Embryonic facial prominence (tissue), 1 donor: Measurements from ENCODE around the gene PRKCA.
"Not testable (repeated sequence)": the region's sequence is repeated elsewhere in the genome, so short reads cannot be mapped to it uniquely, and the experiment has no call there.

Experiments used
- DNase-seq: peaks from one replicate; pipeline ENCODE4 v3.0.0-alpha.2; 2016; ENCODE audit errors: extremely low spot score

PRKCA gene

DNA sequence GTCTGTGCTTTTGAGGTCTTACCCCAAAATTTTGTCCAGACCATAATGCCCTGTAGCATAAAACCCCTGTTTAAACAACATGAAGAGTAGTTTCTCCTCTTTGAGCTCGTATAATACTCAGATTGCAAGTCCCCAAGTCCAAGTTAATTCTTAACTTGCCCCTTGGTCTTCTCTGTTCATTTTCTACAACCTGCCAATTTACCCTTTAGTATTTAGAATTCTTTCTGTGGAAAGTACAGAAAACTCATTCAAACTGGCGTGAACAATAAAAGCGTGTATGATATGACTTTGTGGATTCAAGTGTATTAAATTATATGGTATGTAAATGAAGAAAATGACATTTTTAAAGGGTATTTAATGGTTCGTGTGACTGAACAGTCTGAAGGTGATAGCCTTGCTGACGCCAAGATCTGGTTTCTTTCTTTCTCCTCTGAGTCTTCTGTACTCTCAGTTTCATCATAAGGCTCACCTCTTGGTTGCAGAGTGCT is 185.6 kb downstream of the PRKCA start:
- no peak for DNase-seq

DNA sequence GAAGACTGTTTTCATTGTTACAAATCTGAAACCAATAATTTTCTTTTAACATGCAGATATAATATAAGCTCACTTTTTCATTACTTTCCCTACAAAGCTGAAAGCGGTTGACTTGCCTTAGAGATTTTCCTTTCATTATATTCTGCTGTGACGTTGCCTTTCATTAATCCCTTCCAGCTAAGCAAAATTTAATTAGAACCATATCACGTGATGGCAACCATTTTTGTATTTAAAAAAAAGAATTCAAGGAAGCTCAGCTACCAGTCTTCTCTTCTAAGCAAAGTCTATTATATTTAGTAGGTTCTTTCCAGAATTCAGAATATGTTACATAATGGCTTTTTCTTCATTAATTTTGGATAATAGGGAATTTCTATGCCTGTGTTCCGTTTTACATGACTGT is 186.5 kb downstream of the PRKCA start:
- no peak for DNase-seq

DNA sequence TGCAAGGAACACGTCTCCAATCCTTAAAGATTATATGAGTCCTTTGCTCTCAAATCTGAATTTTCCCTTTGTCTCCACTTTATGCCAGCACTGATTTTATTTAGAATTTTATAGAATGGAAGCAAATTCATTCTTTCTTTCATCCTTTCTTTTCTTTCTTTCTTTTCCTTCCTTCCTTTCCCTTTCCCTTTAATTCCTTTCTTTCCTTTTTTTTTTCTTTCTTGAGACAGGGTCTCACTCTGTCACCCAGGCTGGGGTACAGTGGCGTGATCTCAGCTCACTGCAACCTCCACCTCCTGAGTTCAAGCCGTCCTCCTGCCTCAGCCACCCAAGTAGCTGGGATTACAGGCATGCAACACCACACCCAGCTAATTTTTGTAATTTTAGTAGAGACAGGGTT is 187.2 kb downstream of the PRKCA start:
- not testable (repeated sequence) for DNase-seq

DNA sequence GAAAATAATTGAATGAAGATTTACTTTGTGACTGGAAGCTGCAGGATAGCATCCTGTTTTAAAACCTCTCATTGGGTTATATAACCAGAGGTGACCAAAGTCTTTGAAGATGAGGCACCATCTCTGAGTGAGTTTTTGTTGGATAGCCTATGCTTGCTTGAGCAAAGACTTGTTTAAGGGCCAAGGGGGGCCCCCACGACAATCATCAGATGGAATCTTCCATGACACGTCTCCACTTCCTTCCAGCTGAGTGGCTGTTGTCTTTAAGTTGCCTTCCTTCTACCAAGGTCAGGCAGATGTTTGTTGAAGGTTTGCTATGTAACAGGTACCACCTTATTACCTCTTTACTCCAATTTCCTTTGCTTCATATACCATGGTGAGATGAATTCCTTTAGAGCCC is 188.8 kb downstream of the PRKCA start:
- DNase-seq, result no peak

DNA sequence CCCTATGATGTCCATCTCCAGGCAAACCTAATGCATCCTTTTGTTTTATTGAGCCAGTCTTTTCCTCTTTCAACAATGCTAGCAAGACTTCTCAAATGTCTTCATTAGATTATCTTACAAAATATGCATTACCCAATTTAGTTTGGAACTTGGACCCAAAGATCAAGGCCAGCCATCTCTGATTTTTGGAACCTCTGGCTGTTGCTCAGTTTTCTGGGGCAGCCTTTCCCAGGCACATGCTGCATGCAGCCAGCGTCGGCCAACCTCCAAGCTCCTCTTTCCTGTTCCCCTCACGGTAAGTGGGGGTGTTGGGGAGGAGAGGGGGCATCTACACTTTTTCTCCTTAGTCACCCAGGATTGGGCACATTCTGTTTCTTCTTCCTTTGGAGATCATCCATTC is 189.3 kb downstream of the PRKCA start:
- DNase-seq, result no peak

DNA sequence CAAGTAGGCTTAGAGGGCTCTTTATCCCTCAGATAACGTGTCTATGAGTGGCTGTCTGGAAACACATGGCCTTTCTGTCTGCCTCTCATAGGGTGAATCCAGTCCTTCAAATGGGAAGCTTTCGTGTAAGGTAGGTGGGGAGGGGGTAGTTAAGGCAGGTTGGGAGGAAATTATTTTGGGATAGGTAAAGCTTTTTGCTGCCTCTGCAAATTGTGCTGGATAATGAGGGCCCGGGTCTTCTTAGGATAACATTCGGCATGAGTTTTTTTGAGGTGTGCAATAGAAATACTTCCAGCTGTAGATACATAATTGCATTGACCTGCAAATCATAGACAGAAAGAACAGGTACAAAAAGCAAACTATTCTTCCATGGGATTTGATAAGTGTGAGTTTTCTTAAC is 189.7 kb downstream of the PRKCA start:
- no peak for DNase-seq

DNA sequence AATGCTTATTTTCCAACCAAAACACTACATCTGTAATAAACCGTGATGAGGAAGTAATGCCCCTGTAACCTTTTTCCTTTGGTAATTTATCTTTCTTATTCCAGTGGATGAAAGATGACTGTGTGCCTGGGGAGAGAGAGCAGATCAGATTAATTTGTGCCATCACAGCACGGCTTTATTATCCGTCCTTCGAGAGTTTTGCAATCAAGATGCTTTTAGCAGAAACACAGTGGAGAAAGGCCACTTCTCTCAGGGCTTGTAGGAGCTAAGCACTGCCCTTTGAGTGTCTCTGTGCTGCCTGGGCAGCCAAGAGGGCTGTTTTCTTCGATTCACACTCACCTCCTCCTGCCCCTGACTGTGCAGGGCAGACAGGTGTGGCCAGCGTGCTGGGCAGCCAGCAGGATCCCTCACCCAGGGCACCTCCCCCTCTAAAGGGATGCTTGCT is 190.2 kb downstream of the PRKCA start:
- no peak for DNase-seq

DNA sequence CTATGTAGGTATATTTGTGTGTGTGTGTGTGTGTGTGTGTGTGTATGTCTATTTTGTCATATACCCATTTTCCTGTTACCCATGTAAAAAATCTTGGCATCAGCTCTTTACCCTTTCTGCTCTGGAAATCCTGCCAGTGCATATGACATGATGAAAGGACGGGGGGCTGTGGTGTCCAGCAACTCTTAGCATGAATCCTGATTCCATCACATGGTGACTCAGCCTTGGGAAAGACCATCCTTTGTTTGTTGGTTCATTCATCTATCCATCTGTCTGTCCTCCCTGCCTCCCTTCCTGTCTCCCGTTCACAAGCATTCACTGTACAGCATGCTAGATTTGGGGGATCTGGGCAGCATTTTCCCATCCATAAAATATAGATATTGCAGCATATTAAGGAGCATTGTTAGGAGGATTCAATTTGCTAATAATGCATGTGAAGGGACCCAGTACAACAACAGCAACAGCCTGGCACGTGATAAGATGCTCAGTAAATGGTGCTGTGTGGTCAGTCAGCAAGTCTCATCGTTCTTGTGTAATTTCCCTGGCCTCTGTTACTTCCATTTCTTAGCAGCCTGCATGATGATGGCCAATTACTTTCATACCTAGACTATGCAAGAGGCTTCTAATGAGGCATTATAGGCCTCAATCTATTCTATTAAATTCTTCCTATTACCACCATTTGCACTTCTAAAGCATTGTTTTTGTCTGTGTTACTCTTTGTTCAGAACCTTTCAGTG is 191.0 kb downstream of the PRKCA start:
- DNase-seq, result no peak

DNA sequence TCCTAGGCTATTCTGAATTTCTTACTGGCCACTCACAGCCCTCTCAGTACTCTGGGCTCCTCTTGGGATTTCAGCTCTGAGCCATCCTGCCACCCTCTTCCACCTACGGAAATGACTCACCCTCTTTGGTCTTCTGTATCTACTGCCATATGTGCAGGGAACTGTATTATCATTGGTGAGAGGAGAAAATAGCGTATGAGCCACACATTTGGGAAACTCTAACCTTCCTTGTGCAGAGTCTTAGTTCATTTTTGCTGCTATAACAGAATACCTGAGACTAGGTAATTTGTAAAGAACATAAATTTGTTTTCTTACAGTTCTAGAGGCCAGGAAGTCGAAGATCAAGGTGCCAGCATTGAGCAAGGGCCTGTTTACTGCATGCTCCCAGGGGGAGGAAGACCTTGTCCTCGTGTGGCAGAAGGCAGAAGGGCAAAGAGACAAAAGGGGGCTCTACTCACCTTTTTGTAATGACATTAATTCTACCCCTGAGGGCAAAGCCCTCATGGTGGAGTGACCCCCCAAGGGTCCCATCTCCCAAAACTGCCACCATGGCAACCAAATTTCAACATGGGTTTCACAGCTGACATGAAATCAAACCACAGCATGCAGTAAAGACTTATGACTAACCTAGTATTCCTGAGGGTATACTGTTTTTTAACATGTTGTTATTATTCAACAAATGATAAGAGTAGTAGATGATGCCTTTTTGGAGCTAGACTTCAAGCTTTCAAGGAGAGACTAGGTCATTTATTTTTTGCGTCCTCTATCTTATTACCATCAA is 191.8 kb downstream of the PRKCA start:
- no peak for DNase-seq

DNA sequence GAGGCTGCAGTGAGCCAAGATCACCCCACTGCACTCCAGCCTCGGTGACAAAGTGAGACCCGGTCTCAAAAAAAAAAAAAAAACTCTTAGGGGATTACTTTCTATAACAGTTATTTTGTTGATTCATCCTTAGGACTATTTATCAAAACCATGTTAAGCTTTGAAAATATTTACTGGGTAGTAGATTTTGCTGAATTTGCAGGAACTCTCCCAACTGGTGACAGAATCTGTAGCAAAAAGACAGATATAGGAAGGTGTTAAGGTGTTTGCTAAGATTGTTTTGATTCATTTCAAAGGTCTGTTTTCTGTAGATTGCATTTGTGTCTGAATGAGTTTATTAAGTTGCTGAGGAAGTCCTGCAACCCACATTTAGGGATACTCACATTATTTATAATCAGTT is 192.6 kb downstream of the PRKCA start:
- DNase-seq, result no peak

DNA sequence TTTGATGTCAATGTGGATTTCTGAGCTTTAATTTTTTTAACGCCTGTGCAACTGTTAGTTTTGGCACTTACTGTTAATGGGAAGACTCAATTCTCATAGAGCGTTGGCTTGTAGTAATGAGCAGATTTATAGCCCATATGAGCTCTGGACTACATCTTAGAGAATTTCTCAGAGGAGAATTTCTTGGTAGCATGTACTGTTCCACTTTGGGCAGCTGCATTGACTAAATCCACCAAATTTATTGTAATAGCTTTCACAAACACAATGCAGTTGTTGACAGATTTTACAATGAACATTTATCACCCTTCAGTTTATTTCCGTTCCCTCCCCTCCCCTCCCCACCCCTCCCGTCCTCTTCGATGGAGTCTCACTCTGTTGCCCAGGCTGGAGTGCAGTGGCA is 193.9 kb downstream of the PRKCA start:
- no peak for DNase-seq

DNA sequence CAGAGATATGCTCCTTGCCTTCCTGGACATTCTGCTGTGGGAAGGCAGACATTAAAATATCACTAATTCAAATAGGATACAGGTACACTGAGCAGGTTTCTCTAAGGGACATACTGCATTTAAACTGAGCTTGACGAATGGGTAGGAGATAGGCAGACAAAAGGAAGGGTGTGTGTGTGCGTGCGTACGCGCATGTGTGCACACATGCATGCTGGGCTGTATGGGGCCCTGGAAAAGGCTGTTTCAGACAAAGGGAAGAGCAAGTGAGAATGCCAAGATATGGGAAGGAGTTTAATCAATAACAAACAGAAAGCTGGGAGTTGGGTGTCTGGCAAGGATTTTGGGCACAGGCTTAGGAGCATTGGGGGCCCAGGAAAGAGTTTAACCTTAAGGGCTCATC is 196.2 kb downstream of the PRKCA start:
- DNase-seq, result no peak

DNA sequence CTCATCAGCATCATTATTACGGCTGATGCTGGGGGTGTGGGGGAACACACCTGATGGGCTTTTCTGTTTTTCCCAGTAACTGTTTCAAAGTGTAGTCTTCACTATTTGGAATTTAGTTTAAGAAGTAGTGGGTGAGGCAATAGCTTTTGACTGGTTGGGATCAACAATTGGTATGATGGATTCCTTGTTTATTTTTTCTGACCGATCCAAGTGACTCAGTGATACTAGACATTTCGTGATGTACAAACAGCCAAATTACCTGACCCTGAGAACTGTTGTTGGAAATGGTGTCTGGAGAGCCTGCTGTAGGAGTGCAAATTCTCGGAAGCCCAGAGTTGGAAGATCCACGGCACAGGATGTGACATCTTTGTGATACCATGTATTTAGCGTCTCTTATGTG is 204.2 kb downstream of the PRKCA start:
- no peak for DNase-seq

DNA sequence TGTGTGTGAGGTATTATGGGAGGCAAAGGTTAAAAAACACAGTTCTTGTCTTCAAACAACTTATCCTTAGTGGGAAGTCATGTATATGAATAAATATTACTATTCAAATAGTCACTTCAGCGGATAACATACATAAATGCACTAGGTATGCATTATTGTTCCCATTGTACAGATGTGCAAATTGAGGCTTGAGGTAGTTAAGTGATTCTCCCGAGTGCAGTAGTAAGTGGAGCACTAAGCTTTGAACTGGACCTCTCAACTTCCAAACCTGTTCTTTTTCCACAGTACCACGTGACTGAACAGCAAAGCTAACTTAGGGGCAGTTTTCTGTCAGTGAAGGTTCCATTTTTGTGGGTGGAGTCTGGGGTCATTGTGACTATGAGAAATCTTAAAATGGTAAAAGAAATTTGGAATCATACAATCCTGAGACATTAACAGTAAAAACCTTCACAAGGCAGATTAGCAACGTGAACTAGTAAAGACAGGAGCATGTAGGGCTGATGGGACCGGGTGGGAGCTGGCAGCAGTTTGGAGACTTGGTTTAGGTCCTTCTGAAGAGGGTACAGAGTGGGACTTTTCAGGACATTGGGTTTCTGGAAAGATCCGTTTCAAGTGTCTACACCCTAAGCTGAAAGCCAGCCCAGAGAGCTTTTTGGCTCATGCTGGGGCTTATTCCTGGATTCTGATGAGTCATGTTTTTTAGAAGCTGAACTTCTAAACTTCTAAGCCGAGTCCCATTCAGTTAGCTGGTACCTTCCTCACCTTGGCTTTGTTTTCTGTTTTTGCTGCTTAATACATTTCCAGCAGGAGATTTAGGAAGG is 204.9 kb downstream of the PRKCA start:
- DNase-seq, result no peak

DNA sequence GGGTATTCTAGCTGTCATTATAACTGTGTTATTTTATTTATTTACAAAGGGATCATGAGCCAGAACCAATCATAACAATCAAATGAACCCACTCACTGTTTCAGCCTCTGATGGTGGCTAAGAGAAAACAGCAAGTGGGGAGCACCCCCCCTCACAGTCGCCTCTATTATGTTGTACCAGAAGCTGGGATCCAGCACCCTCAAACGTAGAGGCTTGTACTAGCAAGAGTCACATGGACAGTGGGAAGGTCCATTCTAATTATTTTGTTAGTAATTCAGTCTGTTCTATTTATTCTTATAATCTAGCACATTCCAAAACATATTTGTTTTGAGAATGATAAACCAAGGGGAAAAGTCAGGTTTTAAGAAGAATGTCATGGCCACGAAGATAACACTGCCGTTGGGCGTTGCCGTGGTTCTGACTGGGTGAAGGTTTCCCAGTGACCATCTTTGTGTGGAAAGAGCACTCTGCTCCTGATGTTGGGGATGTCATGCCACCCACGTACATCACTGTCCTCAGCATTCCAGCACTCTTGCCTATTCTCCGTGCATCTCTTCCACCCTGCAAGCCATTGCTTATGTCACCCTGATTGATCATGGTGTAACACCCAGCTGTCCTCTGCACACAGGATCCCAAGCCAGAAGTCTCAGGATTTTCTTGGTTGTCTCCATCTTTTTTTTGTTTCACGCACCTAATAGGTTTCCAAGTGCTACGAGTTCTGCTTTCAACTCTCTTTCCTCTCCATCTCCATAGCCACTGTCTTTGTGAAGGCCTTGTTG is 205.8 kb downstream of the PRKCA start:
- no peak for DNase-seq

DNA sequence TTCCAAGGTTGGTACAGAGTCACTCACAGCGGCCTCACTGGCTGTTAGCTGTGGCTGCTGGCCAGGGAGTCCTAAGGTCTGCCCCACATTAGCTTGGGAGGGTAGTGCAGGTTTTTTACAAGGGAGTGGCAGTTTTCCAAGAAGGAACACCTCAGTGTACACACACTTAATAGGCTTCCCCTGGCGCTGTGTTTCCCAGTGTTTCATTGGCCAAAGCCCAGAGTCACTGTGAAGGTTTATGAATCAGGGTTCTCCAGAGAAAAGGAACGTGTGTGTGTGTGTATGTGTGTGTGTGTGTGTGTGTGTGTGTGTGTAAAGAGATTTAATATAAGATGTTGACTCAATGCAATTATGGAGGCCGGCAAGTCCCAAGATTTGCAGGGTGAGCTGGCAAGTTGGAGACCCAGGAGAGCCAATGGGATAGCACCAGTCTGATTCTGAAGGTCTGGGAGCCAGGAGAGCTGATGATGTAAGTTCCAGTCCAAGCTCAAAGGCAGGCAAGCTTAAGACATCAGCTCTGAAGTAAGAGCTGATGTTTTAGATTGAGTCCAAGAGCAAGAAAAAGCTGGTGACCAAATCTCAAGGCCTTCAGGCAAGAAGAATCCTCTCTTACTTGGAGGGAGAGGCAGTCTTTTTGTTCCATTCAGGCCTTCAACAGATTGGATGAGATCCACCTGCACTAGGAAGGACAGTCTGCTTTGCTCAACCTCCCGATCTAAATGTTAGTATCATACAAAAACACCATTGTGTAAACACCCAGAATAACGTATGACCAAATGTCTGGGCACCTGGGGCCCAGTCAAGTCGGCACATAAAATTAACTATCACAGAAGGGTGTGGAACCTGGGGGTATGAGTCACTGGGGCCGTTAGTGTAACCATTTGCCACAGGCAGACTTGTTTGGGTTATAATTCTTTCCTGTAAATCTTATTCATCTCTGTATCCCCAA is 206.8 kb downstream of the PRKCA start:
- no peak for DNase-seq

DNA sequence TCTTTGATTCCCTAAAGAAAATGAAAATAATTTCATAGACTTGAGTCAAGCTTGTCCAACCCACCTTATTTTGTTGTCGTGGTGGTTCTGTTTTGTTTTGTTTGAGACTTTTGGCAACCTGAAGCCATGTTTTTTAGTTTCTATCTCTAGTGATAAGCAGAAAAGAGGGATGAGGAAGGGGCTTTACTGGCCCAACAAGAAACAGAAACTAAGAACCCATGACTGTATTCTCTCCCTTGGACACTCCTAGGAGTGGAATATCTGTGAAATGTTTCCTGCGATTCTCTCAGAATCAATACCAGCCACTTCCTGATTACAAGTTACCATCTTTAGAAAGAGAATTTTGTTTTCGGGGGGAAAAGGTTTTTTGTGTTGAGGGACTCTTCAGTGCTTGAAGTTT is 207.5 kb downstream of the PRKCA start:
- DNase-seq, result no peak

DNA sequence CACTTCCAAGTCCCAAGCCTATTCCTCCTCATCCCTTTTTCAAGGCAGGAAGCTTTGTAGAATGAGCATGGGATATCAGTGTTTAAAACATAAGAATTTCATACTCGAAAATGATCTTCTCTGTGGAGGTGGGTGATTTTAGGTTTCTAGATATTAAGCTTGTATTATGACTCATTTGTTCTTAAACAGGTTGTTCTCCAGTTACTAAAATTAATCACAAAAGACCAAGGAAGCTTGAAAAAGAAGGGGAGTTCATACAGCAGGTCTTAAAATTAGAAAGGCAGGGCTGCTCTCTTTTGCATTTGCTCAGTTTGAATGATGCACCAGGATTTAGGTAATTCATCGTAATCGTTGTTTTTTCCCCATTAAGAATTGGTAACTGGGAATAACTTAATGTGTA is 208.7 kb downstream of the PRKCA start:
- no peak for DNase-seq

DNA sequence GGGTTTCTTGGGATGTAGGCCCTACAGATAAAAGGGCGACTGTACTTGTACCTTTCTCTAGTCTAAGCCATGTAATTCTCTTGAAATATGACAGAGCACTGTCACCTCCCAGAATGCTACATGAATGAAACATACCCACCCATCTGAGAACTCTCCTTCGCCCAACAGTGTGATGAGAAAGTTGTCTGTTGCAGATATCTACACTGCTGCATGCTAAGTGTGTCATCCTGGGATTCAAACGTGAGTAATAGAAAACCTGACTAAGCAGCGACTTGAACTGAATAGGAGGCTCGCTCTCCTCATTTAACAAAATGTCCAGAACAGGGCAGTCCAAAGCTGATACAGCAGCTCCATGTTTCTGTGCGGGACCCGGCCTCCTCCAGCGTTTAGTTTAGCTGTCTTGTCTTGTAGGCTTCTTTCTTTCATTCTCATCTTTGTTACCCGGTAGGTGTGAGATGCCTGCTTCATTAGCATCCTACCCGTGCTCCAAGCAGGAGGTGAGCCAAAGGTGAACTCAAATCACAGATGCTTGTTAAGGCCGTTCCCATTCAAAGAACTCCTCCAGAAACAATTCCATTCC is 211.9 kb downstream of the PRKCA start:
- no peak for DNase-seq

DNA sequence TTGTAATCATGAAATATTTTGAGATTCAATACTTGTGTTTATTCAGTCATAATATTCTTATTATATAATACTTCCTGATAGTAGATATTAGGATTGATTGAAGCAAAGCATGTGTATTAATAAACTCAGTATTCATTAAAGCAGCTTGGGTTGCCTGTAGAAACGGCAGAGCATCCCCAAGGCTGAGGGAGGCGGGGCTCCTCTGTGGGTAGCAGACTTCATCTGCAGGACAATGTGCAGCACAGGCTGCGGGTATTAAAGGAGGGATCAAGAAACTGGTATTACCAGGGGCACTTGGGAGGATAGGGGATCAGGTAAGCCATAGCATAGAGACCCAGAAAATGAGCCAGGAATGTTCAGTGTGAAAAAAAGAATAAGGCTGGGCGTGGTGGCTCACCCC is 213.6 kb downstream of the PRKCA start:
- DNase-seq, result no peak
